ENCODE measurements around the gene MAJIN. TPM values are rescaled to one million over a fixed set of nuclear protein-coding genes. Genes with fewer than 3 reads are reported as not detected.

Gene MAJIN
- total RNA-seq, 2 donors from 2014 or later = not detected

DNA sequence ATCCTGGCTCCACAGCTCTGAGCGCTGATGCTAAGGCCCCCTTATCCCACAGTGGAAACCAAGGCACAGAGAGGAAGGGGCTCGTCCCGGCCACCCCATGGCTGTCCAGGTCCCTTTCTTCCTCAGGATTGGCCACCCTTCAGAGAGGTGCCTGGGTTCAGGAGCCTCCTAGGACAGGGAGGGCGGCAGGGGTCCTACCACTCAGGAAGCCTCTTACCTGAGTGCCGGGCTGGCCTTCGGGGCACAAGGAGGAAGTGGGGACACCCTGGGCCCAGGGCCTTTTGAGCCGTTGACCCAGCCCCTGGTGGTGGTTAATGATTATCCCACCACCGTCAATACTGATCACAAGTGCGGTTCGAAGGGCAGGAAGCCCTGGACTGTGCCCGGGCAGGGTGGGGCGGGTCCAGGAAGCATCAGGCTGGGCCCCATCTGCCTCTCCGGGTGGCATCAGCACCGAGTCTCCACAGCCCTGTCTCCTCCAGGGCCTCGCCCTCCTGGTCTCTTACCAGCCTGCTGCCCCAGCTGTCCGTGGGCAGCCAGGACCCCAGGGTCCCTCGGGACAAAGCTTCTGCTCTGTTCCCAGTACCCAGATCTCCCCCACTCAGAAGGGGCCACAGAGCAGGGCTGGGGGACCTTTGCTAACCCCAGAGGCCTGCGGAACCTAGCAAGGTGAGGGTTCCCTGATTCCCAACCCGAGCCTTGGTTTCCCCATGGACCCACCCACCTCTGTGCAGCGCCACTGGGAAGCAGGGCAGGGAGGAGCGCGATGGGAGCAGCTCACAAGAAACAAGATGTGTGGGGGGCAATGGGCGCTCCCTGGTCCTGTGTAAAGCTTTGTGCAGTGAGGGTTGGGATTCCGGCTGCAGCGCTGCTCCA, 78.5 kb downstream of the MAJIN start:
- Mint-ChIP-seq H3K9me3 (no peaks in the 10 kb centered on the region), H3K27me3 (no peaks in the 10 kb centered on the region), H3K4me3 (no peak overlapping the region), H3K36me3 (no peaks in the 10 kb centered on the region), H3K4me1 (ENCODE audit: low read depth in 2 of 2) (peaks cover 0 to 3% of the 10 kb centered on the region in 2 donors), H3K27ac (no peak overlapping the region)
- DNase-seq (ENCODE audit: low spot score) (no peak), ATAC-seq (no peak)

DNA sequence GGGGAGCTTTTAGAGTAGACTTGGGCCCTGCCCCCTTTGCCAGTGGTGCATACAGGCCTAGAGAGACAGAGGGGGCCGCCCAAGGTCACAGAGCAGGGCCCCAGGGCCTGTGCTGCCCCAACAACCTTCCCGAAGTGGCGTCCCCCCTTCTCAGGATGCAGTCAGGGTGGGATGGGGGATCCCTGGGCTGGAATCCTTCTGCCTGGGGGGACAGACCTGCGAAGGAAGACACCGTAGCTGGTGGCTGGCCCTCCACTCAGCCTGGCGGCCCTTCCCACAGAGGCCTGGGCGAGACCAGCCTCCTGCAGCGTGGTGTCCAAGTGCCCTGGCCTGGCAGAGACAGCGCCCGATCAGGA, 79.1 kb downstream of the MAJIN start:
- no peak overlapping the region for H3K4me3 Mint-ChIP-seq
- H3K27me3 Mint-ChIP-seq = no peaks in the 10 kb centered on the region
- H3K27ac Mint-ChIP-seq = no peak overlapping the region
- H3K36me3 Mint-ChIP-seq = no peaks in the 10 kb centered on the region
- no peak for ATAC-seq
- H3K4me1 Mint-ChIP-seq (ENCODE audit: low read depth in 2 of 2) = peaks cover 4 to 7% of the 10 kb centered on the region in 2 donors
- no peak for DNase-seq (ENCODE audit: low spot score)
- no peaks in the 10 kb centered on the region for H3K9me3 Mint-ChIP-seq

- Mint-ChIP-seq H3K27me3 (no peaks in the 10 kb centered on the region), H3K36me3 (no peaks in the 10 kb centered on the region), H3K9me3 (no peaks in the 10 kb centered on the region), H3K4me1 (ENCODE audit: low read depth in 2 of 2) (peaks cover 7 to 8% of the 10 kb centered on the region in 2 donors), H3K27ac (no peak overlapping the region), H3K4me3 (no peak overlapping the region)
- DNase-seq (ENCODE audit: low spot score) (no peak), ATAC-seq (no peak)
Observed at GRCh38 chr11:64892411-64892831, 79.5 kb downstream of the MAJIN start.

- Mint-ChIP-seq H3K9me3 (no peaks in the 10 kb centered on the region), H3K4me3 (no peak overlapping the region), H3K27me3 (no peaks in the 10 kb centered on the region), H3K4me1 (ENCODE audit: low read depth in 2 of 2) (peaks cover 10 to 11% of the 10 kb centered on the region in 2 donors), H3K36me3 (no peaks in the 10 kb centered on the region), H3K27ac (peak overlapping the region in 1 of 2 donors; percentile 5)
- DNase-seq (ENCODE audit: low spot score) (no peak), ATAC-seq (no peak)
Observed at GRCh38 chr11:64891880-64892279, 80.0 kb downstream of the MAJIN start.

DNA sequence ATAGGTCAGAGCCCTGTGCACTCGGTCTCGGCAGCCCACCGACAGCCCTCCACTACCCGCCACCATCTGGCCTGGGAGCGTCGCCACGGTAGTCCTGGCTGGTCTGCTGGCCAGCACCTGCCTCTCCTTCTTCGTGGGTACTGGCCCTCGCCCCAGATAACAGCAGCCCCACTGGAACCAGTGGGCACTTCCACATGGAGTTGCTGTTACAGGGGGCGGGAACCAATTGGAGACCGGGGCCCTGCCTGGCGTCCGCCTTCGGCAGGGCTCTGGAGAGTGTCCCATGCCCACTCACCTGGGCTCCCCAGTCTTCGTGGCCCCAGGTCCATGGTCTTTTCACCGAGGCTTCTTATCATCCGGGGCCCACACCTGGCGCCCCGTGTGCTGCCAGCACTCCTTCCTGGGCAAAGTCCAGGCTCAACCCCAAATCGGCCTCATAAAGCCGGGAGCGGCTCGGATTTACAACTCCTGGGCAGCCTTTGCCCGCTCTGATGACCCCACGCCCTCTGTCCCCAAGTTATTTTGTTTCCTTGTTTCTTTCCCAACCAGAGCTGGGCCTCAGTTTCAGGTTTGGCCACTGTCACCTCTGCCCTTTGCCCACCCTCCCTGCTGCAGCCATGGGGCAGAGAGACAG, 80.6 kb downstream of the MAJIN start:
- Mint-ChIP-seq H3K36me3 (no peaks in the 10 kb centered on the region), H3K4me3 (no peak overlapping the region), H3K27me3 (no peaks in the 10 kb centered on the region), H3K9me3 (no peaks in the 10 kb centered on the region), H3K4me1 (ENCODE audit: low read depth in 2 of 2) (peaks cover 10 to 11% of the 10 kb centered on the region in 2 donors), H3K27ac (peak overlapping the region in 1 of 2 donors; percentile 5)
- DNase-seq (ENCODE audit: low spot score) = no peak
- no peak for ATAC-seq

- H3K27ac Mint-ChIP-seq = peak overlapping the region in 1 of 2 donors; percentile 50
- H3K27me3 Mint-ChIP-seq = no peaks in the 10 kb centered on the region
- no peaks in the 10 kb centered on the region for H3K9me3 Mint-ChIP-seq
- peaks cover 18 to 19% of the 10 kb centered on the region in 2 donors for H3K4me1 Mint-ChIP-seq (ENCODE audit: low read depth in 2 of 2)
- no peaks in the 10 kb centered on the region for H3K36me3 Mint-ChIP-seq
- no peak overlapping the region for H3K4me3 Mint-ChIP-seq
- DNase-seq (ENCODE audit: low spot score) (no peak), ATAC-seq (no peak)
Observed at GRCh38 chr11:64890522-64890939, 81.4 kb downstream of the MAJIN start.

DNA sequence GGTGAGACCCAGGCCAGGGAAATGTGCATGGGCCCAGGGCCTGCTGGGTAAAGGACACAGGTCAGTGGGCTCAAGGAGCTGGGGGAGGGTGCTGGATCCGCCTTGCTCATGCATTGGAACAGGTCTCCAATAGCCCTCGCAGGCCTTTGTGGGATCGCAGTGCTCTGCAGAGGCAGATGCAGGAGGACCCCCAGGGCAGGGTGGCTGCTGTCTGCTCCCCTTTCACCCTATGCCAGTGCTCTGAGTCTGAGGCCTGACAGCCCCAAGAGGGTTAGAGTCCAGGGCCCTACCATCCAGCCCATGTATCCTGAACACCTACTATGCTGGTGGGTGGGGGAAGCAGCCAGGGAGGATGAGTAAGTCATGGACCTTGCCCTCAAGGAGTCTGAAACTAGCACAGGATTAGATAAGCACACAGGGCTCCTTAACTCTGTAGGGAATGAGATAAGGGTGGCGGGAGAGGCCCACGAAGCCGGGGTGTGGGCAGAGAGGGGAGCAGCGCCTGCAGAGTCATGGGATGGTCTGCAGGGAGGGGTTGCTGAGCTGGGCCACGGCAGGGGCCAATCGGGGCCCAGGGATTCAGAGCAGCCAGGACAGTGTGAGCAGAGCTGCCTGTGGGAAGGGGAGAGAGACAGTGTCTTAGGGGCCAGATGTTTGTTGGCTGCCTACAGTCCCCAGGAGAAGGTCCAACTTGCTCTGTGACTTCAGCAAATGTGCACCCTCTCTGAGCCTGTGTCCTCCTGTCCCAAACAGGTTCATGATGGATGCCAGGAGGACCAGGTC, 83.0 kb downstream of the MAJIN start:
- DNase-seq (ENCODE audit: low spot score) = no peak
- Mint-ChIP-seq H3K36me3 (no peaks in the 10 kb centered on the region), H3K27me3 (no peaks in the 10 kb centered on the region), H3K4me1 (ENCODE audit: low read depth in 2 of 2) (peaks cover 26 to 28% of the 10 kb centered on the region in 2 donors), H3K4me3 (no peak overlapping the region), H3K27ac (no peak overlapping the region), H3K9me3 (no peaks in the 10 kb centered on the region)
- no peak for ATAC-seq

- Mint-ChIP-seq H3K4me3 (peak overlapping the region; percentile 69), H3K9me3 (no peaks in the 10 kb centered on the region)
Observed at GRCh38 chr11:64888406-64888728, 83.5 kb downstream of the MAJIN start.

More at GRCh38 chr11:64888406-64888728, 83.5 kb downstream of the MAJIN start:
- Mint-ChIP-seq H3K4me1 (ENCODE audit: low read depth in 2 of 2) (peaks cover 27 to 29% of the 10 kb centered on the region in 2 donors), H3K36me3 (no peaks in the 10 kb centered on the region), H3K27me3 (no peaks in the 10 kb centered on the region), H3K27ac (peak overlapping the region; percentile 55 to 64)
- DNase-seq (ENCODE audit: low spot score) (no peak), ATAC-seq (no peak)

Other genes starting within 250 kb of the MAJIN start
- 1 to 10 TPM in 1 of 2 donors, under 1 TPM in 1; 0.74 to 1.3 TPM for gene NRXN2, start 248.9 kb downstream of the MAJIN start, total RNA-seq
- 10 to 100 TPM; 13.6 to 27.7 TPM for gene RASGRP2, start 228.0 kb downstream of the MAJIN start, total RNA-seq
- 1 to 10 TPM; 4.7 to 5.6 TPM for gene PYGM, start 212.1 kb downstream of the MAJIN start, total RNA-seq
- 100 to 1,000 TPM; 376 to 425 TPM for gene SF1, start 193.6 kb downstream of the MAJIN start, total RNA-seq
- gene MAP4K2, start 168.9 kb downstream of the MAJIN start, total RNA-seq = 10 to 100 TPM; 17.6 to 47.1 TPM
- gene MEN1, start 161.6 kb downstream of the MAJIN start, total RNA-seq = 10 to 100 TPM; 32.6 to 53.5 TPM
- gene CDC42BPG, start 127.5 kb downstream of the MAJIN start, total RNA-seq = 1 to 10 TPM in 1 of 2 donors, under 1 TPM in 1; 0.59 to 1.9 TPM
- gene EHD1, start 93.5 kb downstream of the MAJIN start, total RNA-seq = 100 to 1,000 TPM; 202 to 235 TPM
- 10 to 100 TPM; 24.1 to 31.9 TPM for gene ATG2A, start 54.9 kb downstream of the MAJIN start, total RNA-seq
- gene PPP2R5B, start 47.4 kb downstream of the MAJIN start, total RNA-seq = 10 to 100 TPM; 32.6 to 35.6 TPM
- gene GPHA2, start 36.2 kb downstream of the MAJIN start, total RNA-seq = not detected
- gene BATF2, start 24.9 kb upstream of the MAJIN start, total RNA-seq = not detected
- 10 to 100 TPM; 29.4 to 50.5 TPM for gene ARL2, start 42.1 kb upstream of the MAJIN start, total RNA-seq
- gene SNX15, start 55.3 kb upstream of the MAJIN start, total RNA-seq = 10 to 100 TPM; 14.1 to 28.2 TPM
- 10 to 100 TPM in 1 of 2 donors, 1 to 10 TPM in 1; 7.6 to 18.5 TPM for gene SAC3D1, start 69.1 kb upstream of the MAJIN start, total RNA-seq
- gene NAALADL1, start 86.4 kb upstream of the MAJIN start, total RNA-seq = 10 to 100 TPM; 14.2 to 34.7 TPM
- 100 to 1,000 TPM in 1 of 2 donors, 10 to 100 TPM in 1; 59.2 to 140 TPM for gene CDCA5, start 111.9 kb upstream of the MAJIN start, total RNA-seq
- 10 to 100 TPM; 34.1 to 36.5 TPM for gene ZFPL1, start 112.1 kb upstream of the MAJIN start, total RNA-seq
- gene VPS51, start 124.1 kb upstream of the MAJIN start, total RNA-seq = 100 to 1,000 TPM; 132 to 149 TPM
- gene TM7SF2, start 139.8 kb upstream of the MAJIN start, total RNA-seq = 10 to 100 TPM; 18.6 to 30.7 TPM
- 10 to 100 TPM in 1 of 2 donors, 1 to 10 TPM in 1; 9.8 to 23.7 TPM for gene ZNHIT2, start 145.6 kb upstream of the MAJIN start, total RNA-seq
- 100 to 1,000 TPM; 681 to 986 TPM for gene FAU, start 150.0 kb upstream of the MAJIN start, total RNA-seq
- gene MRPL49, start 150.2 kb upstream of the MAJIN start, total RNA-seq = 10 to 100 TPM; 77.8 to 80.4 TPM
- 10 to 100 TPM; 78.8 to 80.1 TPM for gene SYVN1, start 162.4 kb upstream of the MAJIN start, total RNA-seq
- not detected for gene SPDYC, start 198.1 kb upstream of the MAJIN start, total RNA-seq
- 100 to 1,000 TPM; 141 to 146 TPM for gene CAPN1, start 209.8 kb upstream of the MAJIN start, total RNA-seq